ENCODE data around the gene LCE1F.

GRCh38 chr1:152786077-152786476 lies 11.1 kb downstream of the LCE1F start, which contains the start of gene LCE1E:
- no peak for TF ChIP-seq POLR2A (IDR thresholded peaks at IDR 0.05)
- TF ChIP-seq, protein P1, sequence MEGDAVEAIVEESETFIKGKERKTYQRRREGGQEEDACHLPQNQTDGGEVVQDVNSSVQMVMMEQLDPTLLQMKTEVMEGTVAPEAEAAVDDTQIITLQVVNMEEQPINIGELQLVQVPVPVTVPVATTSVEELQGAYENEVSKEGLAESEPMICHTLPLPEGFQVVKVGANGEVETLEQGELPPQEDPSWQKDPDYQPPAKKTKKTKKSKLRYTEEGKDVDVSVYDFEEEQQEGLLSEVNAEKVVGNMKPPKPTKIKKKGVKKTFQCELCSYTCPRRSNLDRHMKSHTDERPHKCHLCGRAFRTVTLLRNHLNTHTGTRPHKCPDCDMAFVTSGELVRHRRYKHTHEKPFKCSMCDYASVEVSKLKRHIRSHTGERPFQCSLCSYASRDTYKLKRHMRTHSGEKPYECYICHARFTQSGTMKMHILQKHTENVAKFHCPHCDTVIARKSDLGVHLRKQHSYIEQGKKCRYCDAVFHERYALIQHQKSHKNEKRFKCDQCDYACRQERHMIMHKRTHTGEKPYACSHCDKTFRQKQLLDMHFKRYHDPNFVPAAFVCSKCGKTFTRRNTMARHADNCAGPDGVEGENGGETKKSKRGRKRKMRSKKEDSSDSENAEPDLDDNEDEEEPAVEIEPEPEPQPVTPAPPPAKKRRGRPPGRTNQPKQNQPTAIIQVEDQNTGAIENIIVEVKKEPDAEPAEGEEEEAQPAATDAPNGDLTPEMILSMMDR (IDR thresholded peaks at IDR 0.05) = no peak

Data from Peyer's patch (tissue), 4 donors.